K562 (cell line): ENCODE data around the gene BEST2. TPM values are rescaled to one million over a fixed set of nuclear protein-coding genes. Genes with fewer than 3 reads are reported as not detected.

Experiments used
- CHD4 ChIP-seq: fragments of 200-600 bp; sonication (generic); IDR thresholded peaks from 3 replicates; pipeline ENCODE4 v1.6.1; 2012; ENCODE audit warnings: low read depth, mild to moderate bottlenecking, mixed read lengths, low read length, inconsistent platforms; ENCODE audit not compliant: insufficient read depth, insufficient replicate concordance, poor library complexity, severe bottlenecking
- DPF2 ChIP-seq: fragments of 450-650 bp; IDR thresholded peaks from 2 replicates; pipeline ENCODE4 v1.6.1; 2016
- FOXJ2 ChIP-seq: fragments of 200-800 bp; sonication (Bioruptor generic); IDR thresholded peaks from 2 replicates; pipeline ENCODE4 v1.6.1; 2016; ENCODE audit warnings: missing genetic modification characterization, missing compliant biosample characterization
- FOXJ3 ChIP-seq: sonication (generic); formaldehyde crosslinking; IDR thresholded peaks from 2 replicates; pipeline ENCODE4 v1.4.0; 2020; ENCODE audit warnings: mild to moderate bottlenecking, missing genetic modification reagents
- HNRNPH1 ChIP-seq: fragments of 200-400 bp; formaldehyde crosslinking; optimal IDR thresholded peaks from 2 replicates; pipeline ENCODE3; 2017; ENCODE audit warnings: low read depth, mild to moderate bottlenecking, low read length, moderate library complexity
- MEF2D ChIP-seq: conservative IDR thresholded peaks from 2 replicates; pipeline ENCODE4 v1.6.1; 2016; ENCODE audit warnings: low read depth, missing genetic modification characterization, missing compliant biosample characterization
- MYNN ChIP-seq, 2 experiments: sonication (generic); formaldehyde crosslinking in 1 of 2; IDR thresholded peaks; 2 replicates each; pipeline versions ENCODE4 v1.5.0 to v1.6.1; 2016 to 2020; ENCODE audit warnings: antibody characterized with exemption in 1 of 2, missing genetic modification reagents in 1 of 2
- NBN ChIP-seq: fragments of 450-650 bp; IDR thresholded peaks from 2 replicates; pipeline ENCODE4 v1.6.1; 2016; ENCODE audit warnings: low read depth, mild to moderate bottlenecking
- PRPF4 ChIP-seq: fragments of 200-400 bp; formaldehyde crosslinking; IDR thresholded peaks from one replicate; pipeline ENCODE4 v1.6.1; 2017; ENCODE audit warnings: low read length, low read depth, mild to moderate bottlenecking; ENCODE audit not compliant: insufficient read depth, poor library complexity, severe bottlenecking
- RBFOX2 ChIP-seq: fragments of 200-400 bp; formaldehyde crosslinking; IDR thresholded peaks from 2 replicates; pipeline ENCODE4 v1.6.1; 2017; ENCODE audit warnings: low read depth, mild to moderate bottlenecking, low read length, moderate library complexity
- SETDB1 ChIP-seq: IDR thresholded peaks from one replicate; pipeline ENCODE4 v1.6.1; 2012; ENCODE audit warnings: low read length, control low read depth, inconsistent platforms
- SMC3 ChIP-seq: conservative IDR thresholded peaks from 2 replicates; pipeline ENCODE4 v1.6.1; 2011; ENCODE audit warnings: low read depth, low read length, improper control_type of control experiment; ENCODE audit not compliant: insufficient read depth
- SP1 ChIP-seq: sonication (generic); formaldehyde crosslinking; IDR thresholded peaks from 2 replicates; pipeline ENCODE4 v1.8.1; 2022; ENCODE audit warnings: mild to moderate bottlenecking, missing genetic modification reagents
- SREBF2 ChIP-seq: sonication (generic); formaldehyde crosslinking; IDR thresholded peaks from 2 replicates; pipeline ENCODE4 v1.4.0; 2020; ENCODE audit warnings: mild to moderate bottlenecking, missing genetic modification reagents
- TBP ChIP-seq: optimal IDR thresholded peaks from 2 replicates; pipeline ENCODE3; 2011; ENCODE audit warnings: low read depth, low read length, improper control_type of control experiment
- ZC3H8 ChIP-seq: fragments of 450-650 bp; IDR thresholded peaks from 2 replicates; pipeline ENCODE4 v1.6.1; 2017
- ZFX ChIP-seq: sonication (generic); formaldehyde crosslinking; IDR thresholded peaks from 2 replicates; pipeline ENCODE4 v1.8.0; 2022; ENCODE audit warnings: mild to moderate bottlenecking, missing genetic modification reagents, moderate library complexity
- polyA plus RNA-seq, 8 experiments: library from polyadenylated mRNA; depleted of rRNA in 4 of 8; stranded (reverse) in 5 of 8; unstranded in 3 of 8; fragments of >200 nt; fragmentation: Nextera tagmentation in 2 of 8; fragmentation: Illumina TruSeq in 1 of 8; extraction: Ambion mirVana in 2 of 8; extraction: Trizol in 1 of 8; gene quantifications; 2 replicates each; pipeline versions ENCODE4 v1.2.1 to v1.2.3, GENCODE V29; 2011 to 2014; ENCODE audit warnings: inconsistent platforms in 1 of 8, missing spikeins in 1 of 8
- total RNA-seq, 7 experiments: library from RNA; depleted of rRNA in 6 of 7; stranded (reverse); fragments of >200 nt in 6 of 7; fragmentation: Illumina TruSeq in 2 of 7; extraction: Trizol in 2 of 7; gene quantifications; 2 replicates each; pipeline versions ENCODE4 v1.2.1 to v1.2.3, GENCODE V29; 2011 to 2021; ENCODE audit warnings: low replicate concordance in 1 of 7
- TF ChIP-seq, protein P1 (sequence below): fragments of 250-450 bp; sonication (Bioruptor Pico); IDR thresholded peaks from 2 replicates; pipeline ENCODE4 v1.5.0; 2021
- TF ChIP-seq, protein P2 (sequence below): fragments of 450-650 bp; IDR thresholded peaks from 2 replicates; pipeline ENCODE4 v1.6.1; 2016; ENCODE audit warnings: low read depth, mild to moderate bottlenecking, moderate library complexity
- TF ChIP-seq, protein P3 (sequence below): fragments of 200-400 bp; formaldehyde crosslinking; IDR thresholded peaks from 2 replicates; pipeline ENCODE4 v1.6.1; 2017; ENCODE audit warnings: mild to moderate bottlenecking, low read depth, low read length, moderate library complexity
- TF ChIP-seq, protein P4 (sequence below): fragments of 250-450 bp; sonication (Bioruptor Pico); IDR thresholded peaks from 2 replicates; pipeline ENCODE4 v1.9.0; 2021; ENCODE audit warnings: mild to moderate bottlenecking, inconsistent platforms

The BEST2 gene
- total and polyA plus RNA-seq, 9 of the 15 experiments (the other 6 are each of a cell fraction or from before 2014, with no cell fraction given) = not detected

DNA sequence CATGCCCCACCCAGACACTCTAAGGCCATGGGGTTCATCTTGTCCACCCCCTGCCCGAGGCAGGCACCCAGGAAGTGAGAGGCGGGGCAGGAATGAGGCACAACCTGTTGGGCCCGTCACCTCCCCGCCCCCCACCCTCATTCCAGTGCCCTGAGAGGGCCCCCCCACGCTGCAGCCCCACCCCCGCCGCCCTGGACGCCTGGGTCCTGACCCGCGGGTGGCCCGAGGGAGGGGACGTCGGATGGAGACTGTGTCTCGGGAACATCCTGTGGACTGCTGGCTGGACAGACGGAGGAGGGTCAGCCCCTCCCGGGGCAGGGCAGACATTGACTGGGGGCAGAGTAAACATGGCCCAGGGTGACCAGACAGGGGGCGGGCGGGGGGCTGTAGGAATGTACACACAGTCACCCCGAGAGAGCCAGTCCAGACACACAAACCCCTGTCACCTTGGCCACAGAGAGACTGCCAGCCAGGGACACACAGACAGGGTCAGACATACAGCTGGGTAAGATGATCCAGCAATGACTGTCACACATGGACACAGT is 32.3 kb downstream of the BEST2 start (continued):
- TF ChIP-seq, protein P1, sequence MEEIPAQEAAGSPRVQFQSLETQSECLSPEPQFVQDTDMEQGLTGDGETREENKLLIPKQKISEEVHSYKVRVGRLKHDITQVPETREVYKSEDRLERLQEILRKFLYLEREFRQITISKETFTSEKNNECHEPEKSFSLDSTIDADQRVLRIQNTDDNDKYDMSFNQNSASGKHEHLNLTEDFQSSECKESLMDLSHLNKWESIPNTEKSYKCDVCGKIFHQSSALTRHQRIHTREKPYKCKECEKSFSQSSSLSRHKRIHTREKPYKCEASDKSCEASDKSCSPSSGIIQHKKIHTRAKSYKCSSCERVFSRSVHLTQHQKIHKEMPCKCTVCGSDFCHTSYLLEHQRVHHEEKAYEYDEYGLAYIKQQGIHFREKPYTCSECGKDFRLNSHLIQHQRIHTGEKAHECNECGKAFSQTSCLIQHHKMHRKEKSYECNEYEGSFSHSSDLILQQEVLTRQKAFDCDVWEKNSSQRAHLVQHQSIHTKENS (CRISPR knock-in tag) = no peak
- TF ChIP-seq ZFX (CRISPR knock-in tag) (peak; percentile 40; the same call in 1 of the 2 replicates), FOXJ2 (no peak), MEF2D (tag) (no peak), SMC3 (no peak), SREBF2 (CRISPR knock-in tag) (0 out of 2 replicates have a peak, but pooled peaks have one; percentile 37), DPF2 (no peak), NBN (no peak), SP1 (no peak), HNRNPH1 (no peak), FOXJ3 (no peak), CHD4 (no peak), PRPF4 (no peak), MYNN (IDR thresholded peaks at IDR 0.05) (0 out of 2 replicates have a peak, but pooled peaks have one; percentile 25), MYNN (CRISPR knock-in tag; IDR thresholded peaks at IDR 0.05) (no peak), ZC3H8 (no peak), RBFOX2 (peak; percentile 46), SETDB1 (no peak), TBP (no peak)
- TF ChIP-seq, protein P2, sequence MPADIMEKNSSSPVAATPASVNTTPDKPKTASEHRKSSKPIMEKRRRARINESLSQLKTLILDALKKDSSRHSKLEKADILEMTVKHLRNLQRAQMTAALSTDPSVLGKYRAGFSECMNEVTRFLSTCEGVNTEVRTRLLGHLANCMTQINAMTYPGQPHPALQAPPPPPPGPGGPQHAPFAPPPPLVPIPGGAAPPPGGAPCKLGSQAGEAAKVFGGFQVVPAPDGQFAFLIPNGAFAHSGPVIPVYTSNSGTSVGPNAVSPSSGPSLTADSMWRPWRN = no peak
- TF ChIP-seq, protein P3, sequence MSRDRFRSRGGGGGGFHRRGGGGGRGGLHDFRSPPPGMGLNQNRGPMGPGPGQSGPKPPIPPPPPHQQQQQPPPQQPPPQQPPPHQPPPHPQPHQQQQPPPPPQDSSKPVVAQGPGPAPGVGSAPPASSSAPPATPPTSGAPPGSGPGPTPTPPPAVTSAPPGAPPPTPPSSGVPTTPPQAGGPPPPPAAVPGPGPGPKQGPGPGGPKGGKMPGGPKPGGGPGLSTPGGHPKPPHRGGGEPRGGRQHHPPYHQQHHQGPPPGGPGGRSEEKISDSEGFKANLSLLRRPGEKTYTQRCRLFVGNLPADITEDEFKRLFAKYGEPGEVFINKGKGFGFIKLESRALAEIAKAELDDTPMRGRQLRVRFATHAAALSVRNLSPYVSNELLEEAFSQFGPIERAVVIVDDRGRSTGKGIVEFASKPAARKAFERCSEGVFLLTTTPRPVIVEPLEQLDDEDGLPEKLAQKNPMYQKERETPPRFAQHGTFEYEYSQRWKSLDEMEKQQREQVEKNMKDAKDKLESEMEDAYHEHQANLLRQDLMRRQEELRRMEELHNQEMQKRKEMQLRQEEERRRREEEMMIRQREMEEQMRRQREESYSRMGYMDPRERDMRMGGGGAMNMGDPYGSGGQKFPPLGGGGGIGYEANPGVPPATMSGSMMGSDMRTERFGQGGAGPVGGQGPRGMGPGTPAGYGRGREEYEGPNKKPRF = no peak
- TF ChIP-seq, protein P4, sequence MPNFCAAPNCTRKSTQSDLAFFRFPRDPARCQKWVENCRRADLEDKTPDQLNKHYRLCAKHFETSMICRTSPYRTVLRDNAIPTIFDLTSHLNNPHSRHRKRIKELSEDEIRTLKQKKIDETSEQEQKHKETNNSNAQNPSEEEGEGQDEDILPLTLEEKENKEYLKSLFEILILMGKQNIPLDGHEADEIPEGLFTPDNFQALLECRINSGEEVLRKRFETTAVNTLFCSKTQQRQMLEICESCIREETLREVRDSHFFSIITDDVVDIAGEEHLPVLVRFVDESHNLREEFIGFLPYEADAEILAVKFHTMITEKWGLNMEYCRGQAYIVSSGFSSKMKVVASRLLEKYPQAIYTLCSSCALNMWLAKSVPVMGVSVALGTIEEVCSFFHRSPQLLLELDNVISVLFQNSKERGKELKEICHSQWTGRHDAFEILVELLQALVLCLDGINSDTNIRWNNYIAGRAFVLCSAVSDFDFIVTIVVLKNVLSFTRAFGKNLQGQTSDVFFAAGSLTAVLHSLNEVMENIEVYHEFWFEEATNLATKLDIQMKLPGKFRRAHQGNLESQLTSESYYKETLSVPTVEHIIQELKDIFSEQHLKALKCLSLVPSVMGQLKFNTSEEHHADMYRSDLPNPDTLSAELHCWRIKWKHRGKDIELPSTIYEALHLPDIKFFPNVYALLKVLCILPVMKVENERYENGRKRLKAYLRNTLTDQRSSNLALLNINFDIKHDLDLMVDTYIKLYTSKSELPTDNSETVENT = no peak
